Adipocyte (in vitro differentiated cells): Measurements from ENCODE around the gene ARSG.

ENCODE experiments used
- DNase-seq: peaks from one replicate; pipeline ENCODE4 v3.0.0-alpha.2; 2015; ENCODE audit warnings: low read depth
- H3K27me3 ChIP-seq: replicated peaks from 2 replicates; pipeline ENCODE4 v1.7.0; 2013; ENCODE audit warnings: mild to moderate bottlenecking, low read length, moderate library complexity; ENCODE audit not compliant: control insufficient read depth, insufficient read depth
- H3K36me3 ChIP-seq: 2 replicates; pipeline ENCODE4 v1.7.0; 2013; ENCODE audit warnings: low read length, mild to moderate bottlenecking, moderate library complexity; ENCODE audit not compliant: control insufficient read depth, insufficient read depth, severe bottlenecking
- H3K4me1 ChIP-seq: 2 replicates; pipeline ENCODE4 v1.7.0; 2013; ENCODE audit warnings: mild to moderate bottlenecking, low read length, moderate library complexity; ENCODE audit not compliant: control insufficient read depth, insufficient read depth
- H3K4me3 ChIP-seq: 2 replicates; pipeline ENCODE4 v1.7.0; 2013; ENCODE audit warnings: mild to moderate bottlenecking, low read length, moderate library complexity
- H3K9ac ChIP-seq: 2 replicates; pipeline ENCODE4 v1.7.0; 2013; ENCODE audit warnings: mild to moderate bottlenecking, low read length, moderate library complexity
- H3K9me3 ChIP-seq: 2 replicates; pipeline ENCODE4 v1.7.0; 2013; ENCODE audit warnings: mild to moderate bottlenecking, low read length, moderate library complexity; ENCODE audit not compliant: control insufficient read depth

Gene ARSG

DNA sequence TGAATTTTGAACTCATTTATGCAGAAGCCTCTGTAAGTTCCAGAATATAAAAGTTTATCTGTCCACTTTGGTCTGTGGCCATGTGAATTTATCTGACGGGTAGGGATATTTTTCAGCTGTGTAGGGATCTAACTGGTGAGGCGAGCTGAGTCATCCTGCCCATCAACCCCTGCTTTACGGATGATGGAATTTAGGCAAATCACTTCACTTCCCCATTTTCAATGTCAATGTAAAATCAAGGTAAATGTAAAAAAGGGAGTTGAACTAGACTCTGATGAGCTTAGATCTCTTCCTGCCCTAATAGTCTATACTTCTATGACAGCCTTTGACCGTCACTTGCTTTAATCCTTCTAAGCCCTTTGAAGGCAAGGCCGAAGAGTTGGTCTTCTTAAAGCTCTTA is 2.9 kb upstream of the ARSG start:
- H3K4me3 ChIP-seq: no peak overlapping the region
- H3K27me3 ChIP-seq: peaks cover 8% of the 10 kb centered on the region
- DNase-seq: no peak
- no peaks in the 10 kb centered on the region for H3K36me3 ChIP-seq
- peaks cover 14% of the 10 kb centered on the region for H3K4me1 ChIP-seq
- no peak overlapping the region for H3K9ac ChIP-seq
- no peaks in the 10 kb centered on the region for H3K9me3 ChIP-seq

DNA sequence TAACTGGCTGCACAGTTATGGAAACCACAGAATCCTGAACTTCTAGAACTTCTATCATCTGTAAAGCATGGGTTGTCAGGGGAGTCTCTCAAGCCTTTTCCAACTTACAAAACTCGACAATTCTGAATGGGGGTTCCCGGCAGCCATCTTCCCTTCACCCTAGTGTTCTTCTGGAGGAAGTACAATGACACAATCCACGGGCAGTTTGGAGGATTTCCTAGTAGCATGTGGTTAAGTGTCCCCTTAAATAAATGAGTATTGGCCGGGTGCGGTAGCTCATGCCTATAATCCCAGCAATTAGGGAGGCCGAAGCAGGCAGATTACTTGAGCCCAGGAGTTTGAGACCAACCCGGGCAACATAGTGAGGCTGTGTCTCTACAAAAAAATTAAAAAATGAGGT is 2.5 kb upstream of the ARSG start:
- no peak overlapping the region for H3K4me3 ChIP-seq
- DNase-seq: no peak

DNA sequence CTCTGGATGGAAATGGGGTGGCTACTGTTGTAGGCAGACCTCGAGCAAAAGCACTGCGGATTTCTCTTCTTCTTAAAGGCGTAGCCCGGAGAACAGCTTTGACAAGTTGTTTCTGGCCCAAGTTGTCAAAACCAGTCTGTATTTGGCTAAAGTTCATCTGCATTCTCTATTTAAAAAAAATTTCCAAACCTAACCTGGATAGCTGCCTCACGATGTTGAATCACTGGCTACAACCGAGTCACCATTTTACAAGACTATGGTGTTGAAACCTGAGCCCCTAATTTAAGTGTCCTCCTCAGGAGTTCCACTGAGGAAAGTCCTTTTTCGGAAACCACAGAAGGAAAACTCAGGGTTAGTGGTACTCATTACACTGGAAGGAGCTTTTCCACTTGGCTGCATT is 1.8 kb upstream of the ARSG start:
- Histone ChIP-seq H3K4me3 (no peak overlapping the region), H3K36me3 (no peaks in the 10 kb centered on the region), H3K9ac (no peak overlapping the region), H3K27me3 (peaks cover 8% of the 10 kb centered on the region), H3K4me1 (peaks cover 14% of the 10 kb centered on the region), H3K9me3 (no peaks in the 10 kb centered on the region)
- DNase-seq: no peak

More for the DNA sequence above, 2.5 kb upstream of the ARSG start:
- H3K36me3 ChIP-seq: no peaks in the 10 kb centered on the region
- H3K27me3 ChIP-seq: peaks cover 8% of the 10 kb centered on the region
- H3K9me3 ChIP-seq: no peaks in the 10 kb centered on the region
- no peak overlapping the region for H3K9ac ChIP-seq
- H3K4me1 ChIP-seq: peaks cover 14% of the 10 kb centered on the region

DNA sequence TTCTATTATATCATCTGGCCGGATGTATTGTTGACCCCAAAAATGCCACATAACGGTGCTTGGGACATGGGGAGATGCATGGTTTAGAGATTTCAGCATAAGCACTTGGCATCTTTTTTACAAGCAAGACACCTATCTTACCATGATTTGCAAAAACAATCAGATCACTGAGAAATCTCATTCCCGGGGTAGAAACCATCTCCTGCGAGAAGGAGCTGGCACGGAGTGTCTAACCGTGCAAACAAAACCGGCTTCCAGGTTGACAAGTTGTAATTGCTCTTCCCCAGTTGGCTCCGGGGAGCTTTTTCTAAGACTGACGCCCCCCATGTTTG is 1.4 kb upstream of the ARSG start:
- Histone ChIP-seq H3K9me3 (no peaks in the 10 kb centered on the region), H3K36me3 (no peaks in the 10 kb centered on the region), H3K4me3 (no peak overlapping the region), H3K27me3 (peaks cover 8% of the 10 kb centered on the region), H3K4me1 (peaks cover 14% of the 10 kb centered on the region), H3K9ac (no peak overlapping the region)
- no peak for DNase-seq

DNA sequence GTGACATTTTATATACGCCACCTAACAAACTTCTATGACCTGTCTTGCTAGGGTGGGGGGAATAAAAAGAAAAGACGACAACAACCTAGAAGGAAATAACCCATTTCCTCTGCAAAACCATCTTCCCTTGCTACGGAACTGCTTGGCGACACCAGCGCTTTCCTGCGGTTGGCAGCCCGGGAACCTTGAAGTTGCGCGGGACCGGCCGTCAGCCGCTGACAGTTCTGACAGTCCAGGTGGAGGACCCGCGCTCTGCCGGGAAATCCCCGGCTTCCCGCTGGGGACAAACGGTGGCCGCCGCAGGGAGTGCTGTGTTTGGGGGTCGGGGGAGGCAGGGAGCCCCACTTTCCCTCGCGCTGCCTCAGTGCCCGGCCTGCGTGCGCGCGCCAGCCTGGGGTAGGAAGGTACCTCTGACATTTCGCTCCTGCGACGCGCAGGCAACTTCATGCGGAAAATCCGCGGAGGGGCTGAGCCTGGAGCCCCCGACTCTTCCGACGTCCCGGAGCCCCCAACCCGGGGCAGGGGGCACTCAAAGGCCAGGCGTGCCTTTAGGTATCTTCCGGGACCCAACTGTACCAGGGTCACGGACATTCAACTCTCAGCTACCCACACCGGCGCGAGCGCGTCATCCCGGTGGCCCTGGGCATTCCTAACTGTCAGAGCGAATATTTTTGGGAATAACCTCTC is 884 bp upstream of the ARSG start:
- H3K36me3 ChIP-seq: no peaks in the 10 kb centered on the region
- no peak for DNase-seq
- H3K9ac ChIP-seq: no peak overlapping the region
- H3K4me1 ChIP-seq: peaks cover 14% of the 10 kb centered on the region
- peaks cover 8% of the 10 kb centered on the region for H3K27me3 ChIP-seq
- H3K4me3 ChIP-seq: peak overlapping the region; percentile 68
- H3K9me3 ChIP-seq: no peaks in the 10 kb centered on the region

DNA sequence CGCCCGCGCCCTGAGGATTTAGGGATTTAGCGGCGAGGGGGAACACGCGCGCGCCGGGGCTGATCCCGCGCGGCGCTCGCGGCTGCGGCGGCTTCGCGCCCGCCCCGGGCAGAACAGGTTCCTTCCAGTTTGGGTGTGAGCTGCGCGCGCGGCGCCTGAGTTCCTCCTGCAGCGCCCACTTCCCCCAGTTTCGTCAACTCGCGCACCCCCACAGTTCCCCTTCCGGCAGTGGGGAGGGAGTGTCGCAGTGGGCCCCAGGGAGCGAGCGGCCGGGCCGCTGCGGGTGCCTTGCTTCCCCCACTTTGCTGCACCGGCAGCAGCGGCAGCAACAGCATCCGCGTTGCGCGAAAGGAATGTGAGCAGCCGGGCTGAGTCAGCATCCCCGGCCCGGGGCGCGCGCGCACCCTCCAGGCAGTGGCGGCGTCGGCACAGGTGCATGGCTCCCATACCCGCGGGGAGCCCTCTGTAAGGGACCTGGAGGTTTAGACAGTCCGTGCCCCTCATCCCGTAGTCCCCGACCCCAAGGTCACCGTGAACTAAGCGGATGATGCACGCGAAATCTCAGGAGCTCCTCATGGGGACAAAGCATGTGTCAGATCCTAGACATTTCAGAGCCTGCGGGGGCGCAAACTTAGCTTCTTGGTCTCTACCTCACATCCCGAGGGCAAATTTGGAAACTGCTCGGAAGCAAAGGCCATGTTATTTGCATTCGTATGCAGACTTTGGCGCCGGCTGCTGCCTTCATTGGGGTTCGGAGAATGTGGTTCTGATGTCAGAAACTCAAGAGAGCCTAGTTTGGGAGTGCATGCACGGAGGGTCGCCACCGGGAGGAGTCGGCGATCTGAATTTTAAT is 767 bp downstream of the ARSG start:
- Histone ChIP-seq H3K4me1 (peaks cover 14% of the 10 kb centered on the region), H3K9me3 (no peaks in the 10 kb centered on the region), H3K9ac (no peak overlapping the region), H3K4me3 (peak overlapping the region; percentile 80), H3K27me3 (peaks cover 8% of the 10 kb centered on the region), H3K36me3 (no peaks in the 10 kb centered on the region)
- peak; percentile 82 for DNase-seq

DNA sequence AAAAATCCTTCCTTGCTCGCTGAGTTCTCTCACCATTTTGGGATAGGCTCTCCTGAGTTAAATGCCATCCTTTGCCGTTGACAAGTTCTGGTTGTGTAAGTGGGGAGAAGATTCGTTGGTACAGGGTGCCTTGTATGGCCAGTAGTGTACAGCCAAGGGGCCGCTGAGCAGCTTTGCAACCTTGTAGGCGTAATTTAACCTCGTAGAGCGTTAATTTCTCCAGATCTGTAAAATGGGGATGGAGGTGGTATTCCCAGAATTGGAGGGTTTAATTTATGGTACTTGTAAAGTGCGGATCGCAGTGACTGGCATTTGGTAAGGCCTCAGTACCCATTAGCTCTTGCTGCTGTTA is 1.4 kb downstream of the ARSG start:
- no peak for DNase-seq
- Histone ChIP-seq H3K9ac (no peak overlapping the region), H3K4me1 (peaks cover 14% of the 10 kb centered on the region), H3K9me3 (no peaks in the 10 kb centered on the region), H3K4me3 (peak overlapping the region; percentile 80), H3K27me3 (peaks cover 8% of the 10 kb centered on the region), H3K36me3 (no peaks in the 10 kb centered on the region)

DNA sequence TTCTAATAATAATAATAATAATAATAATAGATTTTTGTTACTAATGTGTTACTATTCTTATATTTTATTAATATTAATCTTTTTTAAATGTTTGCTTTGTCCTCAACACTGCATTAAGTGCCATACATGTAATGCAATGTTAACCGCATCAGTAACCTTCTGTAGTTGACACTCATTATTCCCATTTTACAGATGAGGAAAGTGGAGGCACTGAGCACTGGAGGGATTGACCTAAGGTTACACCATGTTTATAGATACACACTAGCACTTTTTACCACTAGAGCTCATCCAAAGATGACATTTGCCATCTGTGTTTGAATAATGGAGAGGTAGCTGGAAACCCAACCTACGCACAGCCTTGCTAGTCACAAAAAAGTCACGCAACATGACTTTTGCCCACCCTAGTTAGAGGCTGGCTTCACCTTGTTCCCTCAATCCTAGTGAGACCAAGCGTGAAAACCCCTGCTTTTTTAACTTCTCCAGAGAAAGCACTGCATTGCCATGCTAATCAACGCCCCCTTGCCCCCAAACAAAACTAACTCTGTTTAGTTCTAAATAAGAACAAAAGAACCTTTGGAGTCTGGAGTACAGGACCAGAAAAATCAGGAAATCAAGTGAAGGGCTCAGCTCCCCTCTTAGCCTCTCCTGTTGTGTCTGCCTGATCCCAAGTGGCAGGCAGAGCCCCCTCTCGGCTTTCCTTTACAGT is 2.3 kb downstream of the ARSG start:
- Histone ChIP-seq H3K4me3 (no peak overlapping the region), H3K9ac (no peak overlapping the region), H3K27me3 (peaks cover 8% of the 10 kb centered on the region), H3K9me3 (no peaks in the 10 kb centered on the region), H3K4me1 (peaks cover 14% of the 10 kb centered on the region), H3K36me3 (no peaks in the 10 kb centered on the region)
- no peak for DNase-seq

DNA sequence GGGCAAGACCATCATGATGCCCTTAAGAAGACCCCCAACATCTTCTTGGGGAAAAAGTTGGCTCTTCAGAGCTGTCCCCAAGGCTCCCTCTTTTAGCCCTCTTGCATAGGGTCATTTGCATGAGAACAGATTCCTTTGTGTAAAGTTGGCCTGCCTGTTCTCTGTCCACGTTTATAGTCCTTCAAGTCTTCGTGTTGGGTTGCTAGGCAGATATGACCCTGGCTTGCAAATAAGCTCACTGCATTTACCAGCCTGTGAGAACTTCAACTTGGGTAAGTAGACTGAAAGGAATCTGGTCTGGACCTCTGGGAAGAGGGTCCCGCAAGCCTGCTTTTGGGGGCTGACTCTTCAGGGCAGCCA is 2.9 kb downstream of the ARSG start:
- H3K4me1 ChIP-seq: peaks cover 14% of the 10 kb centered on the region
- H3K36me3 ChIP-seq: no peaks in the 10 kb centered on the region
- no peak for DNase-seq
- peaks cover 8% of the 10 kb centered on the region for H3K27me3 ChIP-seq
- H3K9ac ChIP-seq: no peak overlapping the region
- no peak overlapping the region for H3K4me3 ChIP-seq
- H3K9me3 ChIP-seq: no peaks in the 10 kb centered on the region

DNA sequence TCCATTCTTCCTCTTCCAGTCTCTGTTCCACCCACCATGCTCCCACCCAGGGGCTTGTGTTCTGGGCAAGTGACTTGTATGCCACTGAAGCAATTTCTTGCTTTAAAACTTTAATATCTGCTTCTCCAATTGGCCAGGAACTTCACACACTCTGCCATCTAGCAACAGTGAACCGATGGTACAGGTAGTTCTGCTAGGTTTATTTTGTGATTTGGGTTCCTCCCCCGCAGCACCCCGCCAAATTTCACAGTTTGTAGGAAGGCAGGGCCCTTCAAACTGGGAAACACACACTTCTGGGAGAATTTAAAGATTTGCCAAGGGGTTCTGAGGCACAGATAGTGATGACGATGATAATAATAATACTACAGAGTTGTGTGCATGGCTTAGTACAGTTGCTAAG is 3.3 kb downstream of the ARSG start:
- DNase-seq: no peak
- Histone ChIP-seq H3K4me3 (no peak overlapping the region), H3K27me3 (peaks cover 8% of the 10 kb centered on the region), H3K36me3 (no peaks in the 10 kb centered on the region), H3K9ac (no peak overlapping the region), H3K9me3 (no peaks in the 10 kb centered on the region), H3K4me1 (peaks cover 14% of the 10 kb centered on the region)

DNA sequence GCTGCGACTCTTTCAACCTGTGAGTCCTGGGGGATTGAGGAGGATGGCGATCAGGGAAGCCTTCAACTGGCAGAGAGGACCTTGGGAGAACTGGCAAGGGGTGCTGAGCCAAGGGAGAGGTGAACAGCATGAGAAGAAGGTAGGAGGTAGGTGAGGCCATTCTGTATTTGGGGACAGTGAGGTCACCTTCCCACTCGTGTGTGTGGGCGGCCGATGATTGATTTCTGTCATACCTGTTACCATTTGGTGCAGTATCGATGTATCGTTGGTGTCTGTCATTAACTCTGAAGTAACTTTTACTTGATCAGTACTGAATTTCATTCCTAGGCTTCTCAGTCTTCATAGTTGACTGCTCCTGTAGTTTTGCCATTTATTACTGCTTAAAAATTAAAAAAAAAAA is 3.8 kb downstream of the ARSG start:
- Histone ChIP-seq H3K27me3 (peaks cover 8% of the 10 kb centered on the region), H3K9ac (no peak overlapping the region), H3K4me1 (peaks cover 14% of the 10 kb centered on the region), H3K4me3 (no peak overlapping the region), H3K36me3 (no peaks in the 10 kb centered on the region), H3K9me3 (no peaks in the 10 kb centered on the region)
- no peak for DNase-seq
